GM23338 (cell line): ENCODE data around the gene LGALS3. TPM values are rescaled to one million over a fixed set of nuclear protein-coding genes. Genes with fewer than 3 reads are reported as not detected.

Source experiments
- ATAC-seq: fragments of 200-7000 bp; cut with Tn5 transposase; 3 replicates; pipeline ENCODE4 v1.9.1; 2020
- DNase-seq: peaks from one replicate; pipeline ENCODE4 v3.0.0-alpha.2; 2015; ENCODE audit warnings: low spot score
- H2AFZ ChIP-seq: fragments of 200-600 bp; sonication (generic); 2 replicates; pipeline ENCODE4 v1.8.0; 2016; ENCODE audit warnings: antibody characterized with exemption, mild to moderate bottlenecking, moderate library complexity
- H3F3A ChIP-seq: fragments of 200-600 bp; sonication (generic); replicated peaks from 2 replicates; pipeline ENCODE4 v1.8.0; 2017; ENCODE audit warnings: antibody characterized with exemption, mixed run types, low read depth
- H3K27ac ChIP-seq: fragments of 200-600 bp; sonication (generic); 2 replicates; pipeline ENCODE4 v1.6.1; 2016; ENCODE audit warnings: low read depth
- H3K27me3 ChIP-seq: fragments of 200-600 bp; sonication (generic); 2 replicates; pipeline ENCODE4 v1.8.0; 2016; ENCODE audit warnings: mild to moderate bottlenecking, mixed run types, moderate library complexity; ENCODE audit not compliant: insufficient read depth
- H3K36me3 ChIP-seq: fragments of 200-600 bp; sonication (generic); 2 replicates; pipeline ENCODE4 v1.8.0; 2016; ENCODE audit warnings: mild to moderate bottlenecking; ENCODE audit not compliant: insufficient read depth
- H3K4me1 ChIP-seq: fragments of 200-600 bp; sonication (generic); 2 replicates; pipeline ENCODE4 v1.8.0; 2016; ENCODE audit warnings: mild to moderate bottlenecking, moderate library complexity; ENCODE audit not compliant: insufficient read depth
- H3K4me2 ChIP-seq: fragments of 200-600 bp; sonication (generic); 2 replicates; pipeline ENCODE4 v1.7.1; 2017; ENCODE audit warnings: mixed run types
- H3K4me3 ChIP-seq: fragments of 200-600 bp; sonication (generic); 2 replicates; pipeline ENCODE4 v1.6.1; 2016; ENCODE audit warnings: mixed run types
- H3K79me2 ChIP-seq: fragments of 200-600 bp; sonication (generic); replicated peaks from 2 replicates; pipeline ENCODE4 v1.8.0; 2017; ENCODE audit warnings: mild to moderate bottlenecking; ENCODE audit not compliant: insufficient read depth
- H3K9me2 ChIP-seq: fragments of 200-600 bp; sonication (generic); 2 replicates; pipeline ENCODE4 v1.8.0; 2017; ENCODE audit not compliant: insufficient read depth
- H4K20me1 ChIP-seq: fragments of 200-600 bp; sonication (generic); replicated peaks from 2 replicates; pipeline ENCODE4 v1.8.0; 2017; ENCODE audit warnings: mild to moderate bottlenecking; ENCODE audit not compliant: insufficient read depth
- H3K27ac Mint-ChIP-seq: 2 replicates; pipeline ENCODE4 v1.8.0; 2020; ENCODE audit warnings: inconsistent platforms, mild to moderate bottlenecking, moderate library complexity, mixed read lengths
- H3K27me3 Mint-ChIP-seq: 3 replicates; pipeline ENCODE4 v1.8.0; 2022; ENCODE audit warnings: low read depth, mild to moderate bottlenecking, moderate library complexity, mixed read lengths, inconsistent platforms; ENCODE audit not compliant: insufficient read depth, poor library complexity
- H3K36me3 Mint-ChIP-seq: 3 replicates; pipeline ENCODE4 v1.8.0; 2021; ENCODE audit warnings: low read depth, mild to moderate bottlenecking, inconsistent platforms, moderate library complexity, mixed read lengths
- H3K4me1 Mint-ChIP-seq: 3 replicates; pipeline ENCODE4 v1.8.0; 2020; ENCODE audit warnings: mild to moderate bottlenecking, inconsistent platforms, mixed read lengths
- H3K4me3 Mint-ChIP-seq: 3 replicates; pipeline ENCODE4 v1.8.0; 2021; ENCODE audit warnings: moderate library complexity, mild to moderate bottlenecking, inconsistent platforms, mixed read lengths
- H3K9me3 Mint-ChIP-seq: 3 replicates; pipeline ENCODE4 v1.8.0; 2020; ENCODE audit warnings: moderate library complexity, mild to moderate bottlenecking, inconsistent platforms, mixed read lengths
- CREB1 ChIP-seq: fragments of 250-450 bp; sonication (Bioruptor Pico); IDR thresholded peaks from 2 replicates; pipeline ENCODE4 v1.5.0; 2020; ENCODE audit warnings: low read depth, mild to moderate bottlenecking, moderate library complexity
- CTCF ChIP-seq, 2 experiments: fragments of 200-600 bp in 1 of 2; sonication (generic) in 1 of 2; conservative IDR thresholded peaks; 2 replicates each; pipeline versions ENCODE4 v1.5.1 to v1.6.1; 2016 to 2017; ENCODE audit warnings: antibody characterized with exemption in 2 of 2, low read depth in 2 of 2, mild to moderate bottlenecking in 2 of 2, moderate library complexity in 1 of 2
- EZH2phosphoT487 ChIP-seq: fragments of 200-600 bp; sonication (generic); IDR thresholded peaks from one replicate; pipeline ENCODE4 v1.8.1; 2018; ENCODE audit warnings: antibody characterized with exemption; ENCODE audit not compliant: unreplicated experiment
- JUNB ChIP-seq: IDR thresholded peaks from one replicate; pipeline ENCODE4 v1.6.1; 2016; ENCODE audit warnings: antibody characterized with exemption; ENCODE audit not compliant: unreplicated experiment
- NANOG ChIP-seq: IDR thresholded peaks from 2 replicates; pipeline ENCODE4 v1.6.1; 2016; ENCODE audit warnings: antibody characterized with exemption, borderline replicate concordance
- POLR2AphosphoS5 ChIP-seq: IDR thresholded peaks from 2 replicates; pipeline ENCODE4 v1.6.1; 2016; ENCODE audit warnings: antibody characterized with exemption, low read depth
- STAT1 ChIP-seq: IDR thresholded peaks from one replicate; pipeline ENCODE4 v1.6.1; 2016; ENCODE audit warnings: antibody characterized with exemption; ENCODE audit not compliant: unreplicated experiment
- ZNF114 ChIP-seq: fragments of 250-450 bp; sonication (Bioruptor Pico); IDR thresholded peaks from 2 replicates; pipeline ENCODE4 v1.5.0; 2020; ENCODE audit warnings: mild to moderate bottlenecking, moderate library complexity
- ZNF331 ChIP-seq: fragments of 250-450 bp; sonication (Bioruptor Pico); IDR thresholded peaks from 2 replicates; pipeline ENCODE4 v1.5.0; 2020; ENCODE audit warnings: low read depth, mild to moderate bottlenecking, moderate library complexity
- polyA plus RNA-seq: library from polyadenylated mRNA; unstranded; fragments of >200 nt; fragmentation: Nextera tagmentation; extraction: Ambion mirVana; gene quantifications from 2 replicates; pipeline ENCODE4 v1.2.1, GENCODE V29; 2016
- total RNA-seq: library from RNA; depleted of rRNA; stranded (reverse); fragments of >200 nt; shearing (Covaris generic); gene quantifications from 2 replicates; pipeline ENCODE4 v1.2.3, GENCODE V29; 2014
- TF ChIP-seq, protein P1 (sequence below): IDR thresholded peaks from one replicate; pipeline ENCODE4 v1.6.1; 2018; ENCODE audit warnings: antibody characterized with exemption; ENCODE audit not compliant: unreplicated experiment
- TF ChIP-seq, protein P2 (sequence below): fragments of 250-450 bp; sonication (Bioruptor Pico); IDR thresholded peaks from 2 replicates; pipeline ENCODE4 v1.5.0; 2020; ENCODE audit warnings: mild to moderate bottlenecking, moderate library complexity

The LGALS3 gene
- total and polyA plus RNA-seq, 2 experiments from 2014 or later, result 7.2 to 10.9 TPM

- TF ChIP-seq CTCF (conservative IDR thresholded peaks at IDR 0.05; ENCODE audit: low read depth in 2 of 2), result no peak
- TF ChIP-seq EZH2phosphoT487, result no peak
- TF ChIP-seq POLR2AphosphoS5, result no peak
Observed at GRCh38 chr14:55099756-55100155, 29.3 kb upstream of the LGALS3 start (continued).

GRCh38 chr14:55101698-55102097 lies 27.4 kb upstream of the LGALS3 start:
- Mint-ChIP-seq H3K36me3 (0 out of 3 replicates have a peak, but pooled peaks cover 3% of the 10 kb centered on the region), H3K27me3 (peaks cover 2% of the 10 kb centered on the region), H3K27ac (no peak overlapping the region), H3K9me3 (peaks cover 3% of the 10 kb centered on the region; the same call in 1 of the 3 replicates), H3K4me3 (no peak overlapping the region), H3K4me1 (peaks cover 31% of the 10 kb centered on the region)
- H3K27me3 ChIP-seq, result no peaks in the 10 kb centered on the region
- no peaks in the 10 kb centered on the region for H4K20me1 ChIP-seq
- H3K27ac ChIP-seq, result no peak overlapping the region
- no peak overlapping the region for H3K4me2 ChIP-seq
- H3K36me3 ChIP-seq, result no peaks in the 10 kb centered on the region
- no peaks in the 10 kb centered on the region for H3F3A ChIP-seq
- no peaks in the 10 kb centered on the region for H3K9me2 ChIP-seq
- no peak overlapping the region for H2AFZ ChIP-seq
- no peaks in the 10 kb centered on the region for H3K79me2 ChIP-seq
- DNase-seq (no peak), ATAC-seq (no peak)
- H3K4me3 ChIP-seq, result no peak overlapping the region
- H3K4me1 ChIP-seq, result peaks cover 20% of the 10 kb centered on the region
- TF ChIP-seq, protein P1, sequence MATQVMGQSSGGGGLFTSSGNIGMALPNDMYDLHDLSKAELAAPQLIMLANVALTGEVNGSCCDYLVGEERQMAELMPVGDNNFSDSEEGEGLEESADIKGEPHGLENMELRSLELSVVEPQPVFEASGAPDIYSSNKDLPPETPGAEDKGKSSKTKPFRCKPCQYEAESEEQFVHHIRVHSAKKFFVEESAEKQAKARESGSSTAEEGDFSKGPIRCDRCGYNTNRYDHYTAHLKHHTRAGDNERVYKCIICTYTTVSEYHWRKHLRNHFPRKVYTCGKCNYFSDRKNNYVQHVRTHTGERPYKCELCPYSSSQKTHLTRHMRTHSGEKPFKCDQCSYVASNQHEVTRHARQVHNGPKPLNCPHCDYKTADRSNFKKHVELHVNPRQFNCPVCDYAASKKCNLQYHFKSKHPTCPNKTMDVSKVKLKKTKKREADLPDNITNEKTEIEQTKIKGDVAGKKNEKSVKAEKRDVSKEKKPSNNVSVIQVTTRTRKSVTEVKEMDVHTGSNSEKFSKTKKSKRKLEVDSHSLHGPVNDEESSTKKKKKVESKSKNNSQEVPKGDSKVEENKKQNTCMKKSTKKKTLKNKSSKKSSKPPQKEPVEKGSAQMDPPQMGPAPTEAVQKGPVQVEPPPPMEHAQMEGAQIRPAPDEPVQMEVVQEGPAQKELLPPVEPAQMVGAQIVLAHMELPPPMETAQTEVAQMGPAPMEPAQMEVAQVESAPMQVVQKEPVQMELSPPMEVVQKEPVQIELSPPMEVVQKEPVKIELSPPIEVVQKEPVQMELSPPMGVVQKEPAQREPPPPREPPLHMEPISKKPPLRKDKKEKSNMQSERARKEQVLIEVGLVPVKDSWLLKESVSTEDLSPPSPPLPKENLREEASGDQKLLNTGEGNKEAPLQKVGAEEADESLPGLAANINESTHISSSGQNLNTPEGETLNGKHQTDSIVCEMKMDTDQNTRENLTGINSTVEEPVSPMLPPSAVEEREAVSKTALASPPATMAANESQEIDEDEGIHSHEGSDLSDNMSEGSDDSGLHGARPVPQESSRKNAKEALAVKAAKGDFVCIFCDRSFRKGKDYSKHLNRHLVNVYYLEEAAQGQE, result no peak
- no peak for TF ChIP-seq NANOG
- no peak for TF ChIP-seq ZNF331 (CRISPR knock-in tag)
- no peak for TF ChIP-seq EZH2phosphoT487
- no peak for TF ChIP-seq JUNB
- TF ChIP-seq STAT1, result no peak
- TF ChIP-seq CREB1 (CRISPR knock-in tag), result no peak
- TF ChIP-seq ZNF114 (CRISPR knock-in tag), result no peak
- TF ChIP-seq, protein P2, sequence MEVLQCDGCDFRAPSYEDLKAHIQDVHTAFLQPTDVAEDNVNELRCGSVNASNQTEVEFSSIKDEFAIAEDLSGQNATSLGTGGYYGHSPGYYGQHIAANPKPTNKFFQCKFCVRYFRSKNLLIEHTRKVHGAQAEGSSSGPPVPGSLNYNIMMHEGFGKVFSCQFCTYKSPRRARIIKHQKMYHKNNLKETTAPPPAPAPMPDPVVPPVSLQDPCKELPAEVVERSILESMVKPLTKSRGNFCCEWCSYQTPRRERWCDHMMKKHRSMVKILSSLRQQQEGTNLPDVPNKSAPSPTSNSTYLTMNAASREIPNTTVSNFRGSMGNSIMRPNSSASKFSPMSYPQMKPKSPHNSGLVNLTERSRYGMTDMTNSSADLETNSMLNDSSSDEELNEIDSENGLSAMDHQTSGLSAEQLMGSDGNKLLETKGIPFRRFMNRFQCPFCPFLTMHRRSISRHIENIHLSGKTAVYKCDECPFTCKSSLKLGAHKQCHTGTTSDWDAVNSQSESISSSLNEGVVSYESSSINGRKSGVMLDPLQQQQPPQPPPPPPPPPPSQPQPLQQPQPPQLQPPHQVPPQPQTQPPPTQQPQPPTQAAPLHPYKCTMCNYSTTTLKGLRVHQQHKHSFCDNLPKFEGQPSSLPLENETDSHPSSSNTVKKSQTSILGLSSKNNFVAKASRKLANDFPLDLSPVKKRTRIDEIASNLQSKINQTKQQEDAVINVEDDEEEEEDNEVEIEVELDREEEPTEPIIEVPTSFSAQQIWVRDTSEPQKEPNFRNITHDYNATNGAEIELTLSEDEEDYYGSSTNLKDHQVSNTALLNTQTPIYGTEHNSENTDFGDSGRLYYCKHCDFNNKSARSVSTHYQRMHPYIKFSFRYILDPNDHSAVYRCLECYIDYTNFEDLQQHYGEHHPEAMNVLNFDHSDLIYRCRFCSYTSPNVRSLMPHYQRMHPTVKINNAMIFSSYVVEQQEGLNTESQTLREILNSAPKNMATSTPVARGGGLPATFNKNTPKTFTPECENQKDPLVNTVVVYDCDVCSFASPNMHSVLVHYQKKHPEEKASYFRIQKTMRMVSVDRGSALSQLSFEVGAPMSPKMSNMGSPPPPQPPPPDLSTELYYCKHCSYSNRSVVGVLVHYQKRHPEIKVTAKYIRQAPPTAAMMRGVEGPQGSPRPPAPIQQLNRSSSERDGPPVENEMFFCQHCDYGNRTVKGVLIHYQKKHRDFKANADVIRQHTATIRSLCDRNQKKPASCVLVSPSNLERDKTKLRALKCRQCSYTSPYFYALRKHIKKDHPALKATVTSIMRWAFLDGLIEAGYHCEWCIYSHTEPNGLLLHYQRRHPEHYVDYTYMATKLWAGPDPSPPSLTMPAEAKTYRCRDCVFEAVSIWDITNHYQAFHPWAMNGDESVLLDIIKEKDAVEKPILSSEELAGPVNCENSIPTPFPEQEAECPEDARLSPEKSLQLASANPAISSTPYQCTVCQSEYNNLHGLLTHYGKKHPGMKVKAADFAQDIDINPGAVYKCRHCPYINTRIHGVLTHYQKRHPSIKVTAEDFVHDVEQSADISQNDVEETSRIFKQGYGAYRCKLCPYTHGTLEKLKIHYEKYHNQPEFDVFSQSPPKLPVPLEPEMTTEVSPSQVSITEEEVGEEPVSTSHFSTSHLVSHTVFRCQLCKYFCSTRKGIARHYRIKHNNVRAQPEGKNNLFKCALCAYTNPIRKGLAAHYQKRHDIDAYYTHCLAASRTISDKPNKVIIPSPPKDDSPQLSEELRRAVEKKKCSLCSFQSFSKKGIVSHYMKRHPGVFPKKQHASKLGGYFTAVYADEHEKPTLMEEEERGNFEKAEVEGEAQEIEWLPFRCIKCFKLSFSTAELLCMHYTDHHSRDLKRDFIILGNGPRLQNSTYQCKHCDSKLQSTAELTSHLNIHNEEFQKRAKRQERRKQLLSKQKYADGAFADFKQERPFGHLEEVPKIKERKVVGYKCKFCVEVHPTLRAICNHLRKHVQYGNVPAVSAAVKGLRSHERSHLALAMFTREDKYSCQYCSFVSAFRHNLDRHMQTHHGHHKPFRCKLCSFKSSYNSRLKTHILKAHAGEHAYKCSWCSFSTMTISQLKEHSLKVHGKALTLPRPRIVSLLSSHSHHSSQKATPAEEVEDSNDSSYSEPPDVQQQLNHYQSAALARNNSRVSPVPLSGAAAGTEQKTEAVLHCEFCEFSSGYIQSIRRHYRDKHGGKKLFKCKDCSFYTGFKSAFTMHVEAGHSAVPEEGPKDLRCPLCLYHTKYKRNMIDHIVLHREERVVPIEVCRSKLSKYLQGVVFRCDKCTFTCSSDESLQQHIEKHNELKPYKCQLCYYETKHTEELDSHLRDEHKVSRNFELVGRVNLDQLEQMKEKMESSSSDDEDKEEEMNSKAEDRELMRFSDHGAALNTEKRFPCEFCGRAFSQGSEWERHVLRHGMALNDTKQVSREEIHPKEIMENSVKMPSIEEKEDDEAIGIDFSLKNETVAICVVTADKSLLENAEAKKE (CRISPR knock-in tag), result no peak
- TF ChIP-seq CTCF (conservative IDR thresholded peaks at IDR 0.05; ENCODE audit: low read depth in 2 of 2), result no peak
- no peak for TF ChIP-seq POLR2AphosphoS5
